DMS114 treated with DMSO at 0.1 percent for 48 hours (cell line): ENCODE data around the gene CDKN2A.

Source experiments
- DNase-seq: peaks from one replicate; lab custom pipeline; 2025; ENCODE audit not compliant: unreplicated experiment; lab: John Stamatoyannopoulos, UW

CDKN2A gene

GRCh38 chr9:22008384-22008716 is 14.2 kb upstream of the CDKN2A start:
- peak; percentile 41 for DNase-seq

GRCh38 chr9:22005702-22006606 is 11.8 kb upstream of the CDKN2A start:
- DNase-seq, result no peak

- no peak for DNase-seq
Observed at GRCh38 chr9:22005021-22005701, 11.0 kb upstream of the CDKN2A start.

DNA sequence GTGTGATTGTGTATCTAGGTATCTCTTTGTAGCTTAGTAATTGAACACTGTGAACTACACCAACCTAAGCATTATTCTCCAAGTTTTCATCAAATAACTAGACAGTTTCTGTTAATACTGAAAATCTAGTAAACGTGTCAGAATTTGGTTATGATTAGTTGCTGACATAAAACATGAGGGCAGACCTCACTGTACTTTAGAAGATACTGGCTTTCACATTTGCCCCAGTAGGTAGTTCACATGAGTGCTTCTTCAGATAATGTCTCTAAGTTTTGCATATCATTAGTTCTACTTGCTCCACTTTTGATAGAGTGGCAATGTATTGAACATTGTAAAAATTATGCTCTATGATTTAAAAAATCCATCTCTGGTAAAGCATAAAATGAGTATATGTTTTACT is 7.8 kb upstream of the CDKN2A start:
- no peak for DNase-seq

- DNase-seq, result no peak
Observed at GRCh38 chr9:21998026-21998425, 3.8 kb upstream of the CDKN2A start.

DNA sequence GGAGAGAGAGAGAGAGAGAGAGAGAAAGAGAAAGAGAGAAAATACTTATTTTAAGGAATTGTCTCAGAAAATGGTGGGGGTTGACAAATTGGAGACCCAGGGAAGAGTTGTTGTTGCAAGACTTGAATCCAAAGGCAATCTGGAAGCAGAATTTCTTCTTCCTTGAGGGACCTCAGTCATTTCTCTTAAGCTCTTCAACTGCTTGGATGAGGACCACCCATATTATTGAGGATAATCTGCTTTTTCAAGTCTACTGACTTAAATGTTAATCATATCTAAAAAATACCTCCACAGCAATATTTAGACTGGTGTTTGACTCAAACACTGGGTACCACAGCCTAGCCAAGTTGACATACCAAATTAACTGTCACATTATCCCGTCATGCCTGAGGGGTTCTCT is 3.3 kb upstream of the CDKN2A start:
- no peak for DNase-seq

- DNase-seq, result no peak
Observed at GRCh38 chr9:21996858-21997257, 2.7 kb upstream of the CDKN2A start.

DNA sequence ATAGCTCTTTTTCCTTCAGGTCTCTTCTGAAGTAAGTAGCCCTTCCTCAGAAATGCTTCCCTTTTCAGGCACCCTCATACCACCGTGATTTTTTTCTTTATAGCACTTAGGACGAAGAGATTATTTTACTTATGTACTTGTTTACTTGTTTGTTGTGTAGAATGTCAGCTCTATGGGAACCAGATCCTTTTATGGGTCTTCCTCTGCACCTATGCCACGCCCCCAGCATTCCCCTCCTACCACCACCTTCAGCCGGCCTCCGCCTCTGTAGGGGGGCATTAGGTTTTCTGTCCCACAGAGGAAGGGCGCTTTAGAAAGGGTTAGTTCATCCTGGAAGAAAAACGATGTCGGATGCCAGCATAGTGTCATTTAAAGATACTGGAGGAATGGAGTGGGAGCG is 2.2 kb upstream of the CDKN2A start:
- peak; percentile 30 for DNase-seq

DNA sequence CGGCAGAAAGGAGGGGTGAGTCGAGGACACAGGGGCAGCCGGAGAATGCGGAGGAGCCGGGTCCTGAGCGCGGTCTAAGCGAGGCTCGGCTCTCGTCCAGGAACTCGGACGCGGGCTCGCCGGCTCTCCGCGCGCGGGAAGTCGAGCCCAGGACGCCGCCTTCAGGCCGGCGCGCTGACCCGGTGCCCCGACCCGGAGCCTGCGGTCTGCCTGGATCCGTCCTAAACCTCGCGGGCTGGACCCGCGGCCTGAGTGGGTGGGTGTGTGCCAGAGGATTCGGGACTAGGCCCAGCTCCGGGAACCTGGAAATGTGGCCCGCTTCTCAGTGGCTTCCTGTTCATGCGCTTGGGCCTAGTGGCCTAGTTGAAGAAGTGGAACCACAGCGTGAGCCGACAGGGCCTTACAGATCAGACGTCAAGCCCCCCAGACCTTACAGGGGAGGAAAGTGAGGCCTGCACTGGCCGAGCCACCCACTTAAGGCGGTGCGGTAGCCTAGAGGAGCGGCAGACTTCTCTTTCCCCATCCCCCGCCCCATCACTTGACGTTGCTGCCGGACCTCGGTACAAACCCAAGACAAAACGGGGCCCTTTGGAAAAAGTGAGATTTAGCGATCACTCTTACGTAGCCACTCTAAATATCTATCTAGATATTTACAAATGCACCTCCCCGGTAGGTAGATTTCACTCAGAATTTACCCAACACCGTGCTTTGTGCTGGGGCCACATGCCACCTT is 1.6 kb upstream of the CDKN2A start:
- no peak for DNase-seq

DNA sequence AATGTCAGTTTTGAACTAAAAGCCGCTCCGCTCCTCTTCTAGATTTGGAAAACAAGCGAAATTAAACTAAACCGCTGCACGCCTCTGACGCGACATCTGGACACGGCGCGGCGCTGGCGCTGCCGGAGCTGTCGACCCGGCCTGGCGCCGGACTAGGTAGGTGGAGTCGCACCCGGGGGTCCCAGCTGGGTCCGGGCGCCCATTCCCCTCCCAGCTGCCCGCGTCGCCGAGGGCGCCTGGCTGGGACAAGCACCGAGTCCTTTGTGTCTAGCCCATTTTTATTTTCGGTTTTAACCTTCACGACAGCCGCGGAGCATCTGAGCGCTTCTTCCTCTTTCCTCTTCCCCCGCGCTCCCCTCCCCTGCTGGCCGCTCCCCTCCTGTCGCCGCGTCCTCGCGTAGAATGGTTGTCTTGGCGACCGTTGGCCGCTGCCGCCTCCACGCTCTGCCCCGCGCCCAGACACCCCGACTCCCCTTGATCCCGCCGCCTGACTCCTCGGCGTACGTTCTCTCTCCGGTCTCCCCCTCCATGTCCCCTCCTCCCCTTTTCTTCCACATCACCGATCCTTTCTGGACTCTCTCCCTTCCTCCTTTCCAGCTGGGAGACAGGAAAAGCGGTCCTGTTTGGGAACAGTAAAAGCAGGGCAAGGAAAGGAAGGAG is 944 bp upstream of the CDKN2A start:
- peak; percentile 14 for DNase-seq

DNA sequence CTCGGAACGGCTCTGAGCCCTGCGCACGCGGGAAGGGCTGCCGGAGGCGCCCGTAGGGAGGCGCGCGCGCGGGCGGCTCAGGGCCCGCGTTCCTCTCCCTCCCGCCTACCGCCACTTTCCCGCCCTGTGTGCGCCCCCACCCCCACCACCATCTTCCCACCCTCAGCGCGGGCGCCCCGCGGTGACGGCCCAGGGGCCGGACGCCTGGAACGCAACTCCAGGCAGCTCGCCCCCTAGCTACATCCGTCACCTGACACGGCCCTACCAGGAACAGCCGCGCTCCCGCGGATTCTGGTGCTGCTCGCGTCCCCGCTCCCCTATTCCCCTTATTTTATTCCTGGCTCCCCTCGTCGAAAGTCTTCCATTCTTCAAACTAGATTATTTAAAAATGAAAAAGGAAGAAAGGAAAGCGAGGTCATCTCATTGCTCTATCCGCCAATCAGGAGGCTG is 389 bp upstream of the CDKN2A start, which contains the start of gene CDKN2B-AS1:
TSS of gene CDKN2B-AS1 (plus strand) at position 236 of the 450 bp plus-strand sequence.
- DNase-seq, result peak; percentile 52

GRCh38 chr9:21993007-21993406 is 1.2 kb downstream of the CDKN2A start:
- DNase-seq, result no peak

DNA sequence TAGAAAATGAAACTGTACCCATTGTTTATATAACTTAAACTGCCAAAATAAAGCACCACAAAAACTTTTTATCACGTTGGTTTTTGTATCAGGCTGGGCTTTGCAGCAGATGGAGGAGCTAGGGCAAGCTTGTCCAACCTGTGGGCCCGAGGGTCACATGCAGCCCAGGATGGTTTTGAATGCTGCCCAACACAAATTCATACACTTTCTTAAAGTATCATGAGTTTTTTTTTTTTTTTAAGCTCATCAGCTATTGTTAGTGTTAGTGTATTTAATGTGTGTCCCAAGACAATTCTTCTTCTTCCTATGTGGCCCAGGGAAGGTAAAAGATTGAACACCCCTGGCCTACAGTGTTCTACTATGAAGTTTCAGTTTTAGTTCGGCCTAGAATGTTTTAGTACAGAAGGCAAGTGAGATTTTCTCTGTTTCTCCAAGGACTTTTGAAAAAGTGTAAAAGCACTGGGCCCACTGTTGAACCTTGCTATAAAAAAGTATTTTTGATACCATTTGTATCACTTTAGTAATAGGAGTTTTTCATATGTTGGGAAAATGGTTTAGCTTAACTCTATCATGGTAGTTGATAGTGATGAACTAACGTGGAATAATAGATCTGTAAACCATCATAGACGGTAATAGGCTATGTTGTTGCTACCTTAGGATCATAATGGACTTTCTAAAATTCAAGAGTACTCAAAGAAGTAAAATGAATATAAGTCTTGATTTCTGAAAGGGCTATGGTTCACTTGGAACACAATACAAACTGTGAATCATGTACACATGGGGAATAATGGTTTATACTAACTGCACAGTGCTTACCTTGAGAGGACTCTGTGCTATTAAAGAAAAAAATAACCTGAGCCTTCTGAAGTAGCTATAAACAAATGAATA is 2.9 kb downstream of the CDKN2A start:
- no peak for DNase-seq

- no peak for DNase-seq
Observed at GRCh38 chr9:21989440-21990189, 4.6 kb downstream of the CDKN2A start.

DNA sequence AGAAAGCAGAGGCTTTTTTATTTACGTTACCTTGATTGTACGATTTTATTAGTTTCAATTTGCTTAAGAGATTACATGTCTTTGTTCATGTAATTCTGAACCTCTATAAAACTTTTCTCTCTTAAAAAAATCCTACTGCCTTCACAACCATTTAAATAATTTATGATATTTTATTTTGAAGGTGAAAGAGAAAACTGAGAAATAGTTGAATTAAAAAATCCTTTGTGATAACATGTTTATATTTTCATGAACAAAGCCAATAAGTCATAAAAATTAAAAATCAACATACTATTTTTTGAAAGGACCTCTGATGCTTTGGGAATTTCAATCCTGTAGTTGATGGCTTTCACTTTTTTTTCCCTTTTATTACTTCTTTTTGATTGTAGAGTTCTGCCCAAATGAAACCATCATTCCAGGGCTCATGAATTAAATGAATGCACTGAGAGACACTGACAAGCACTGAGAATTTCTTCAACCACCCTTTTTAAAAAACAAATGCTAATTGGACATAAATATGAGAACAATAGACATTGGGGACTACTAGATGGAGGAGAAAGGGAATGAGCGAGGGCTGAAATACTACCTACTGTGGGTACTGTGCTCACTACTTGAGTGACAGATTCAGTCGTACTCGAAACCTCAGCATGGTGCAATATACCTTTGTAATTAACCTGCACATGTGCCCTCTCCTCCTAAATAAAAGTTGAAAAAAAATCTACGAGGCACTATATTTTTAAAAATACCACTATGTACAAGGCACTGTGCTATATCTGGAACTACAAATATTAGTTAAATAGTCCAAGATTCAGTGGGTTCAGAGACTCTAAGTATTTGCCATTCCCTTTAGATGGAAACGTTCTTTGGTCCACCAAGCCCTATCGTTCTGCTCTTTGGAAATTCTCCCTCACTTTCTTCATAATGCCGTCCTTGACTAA is 5.9 kb downstream of the CDKN2A start:
- DNase-seq, result no peak

DNA sequence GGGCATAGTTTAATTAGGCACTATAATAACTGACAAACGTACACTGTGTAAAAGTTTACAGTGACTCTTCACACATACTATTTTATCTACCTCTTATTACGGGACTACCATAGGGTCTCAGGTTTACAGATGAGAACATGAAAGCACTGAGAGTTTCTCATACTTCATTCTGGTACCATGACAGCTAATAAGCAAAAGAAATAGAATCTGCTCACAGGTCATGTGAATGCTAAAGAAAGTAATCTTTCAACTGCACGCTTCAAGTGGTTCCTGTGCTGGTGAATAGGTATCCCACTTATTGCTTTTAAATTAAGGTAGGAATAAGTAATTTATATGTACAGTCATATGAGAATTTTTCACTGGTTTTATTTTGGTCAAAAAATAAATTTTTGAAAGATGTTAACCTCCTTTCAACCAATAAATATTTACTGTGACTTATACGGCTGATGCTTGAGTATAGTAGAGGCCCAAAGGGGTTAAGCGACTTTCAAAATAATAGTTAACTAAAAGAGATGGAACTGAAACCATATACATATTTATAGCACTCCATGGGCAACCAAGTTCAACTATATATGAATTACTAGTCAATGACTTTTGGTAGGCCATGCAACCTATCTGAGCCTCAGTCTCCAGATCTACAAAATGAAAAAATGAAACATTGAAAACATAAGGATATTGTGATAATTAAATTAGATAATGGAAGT is 8.1 kb downstream of the CDKN2A start:
- no peak for DNase-seq

- DNase-seq, result no peak
Observed at GRCh38 chr9:21984101-21984500, 10.1 kb downstream of the CDKN2A start.

- DNase-seq, result no peak
Observed at GRCh38 chr9:21983561-21983935, 10.6 kb downstream of the CDKN2A start.
